ENCODE measurements around the gene CAMTA1.

CAMTA1 gene

DNA sequence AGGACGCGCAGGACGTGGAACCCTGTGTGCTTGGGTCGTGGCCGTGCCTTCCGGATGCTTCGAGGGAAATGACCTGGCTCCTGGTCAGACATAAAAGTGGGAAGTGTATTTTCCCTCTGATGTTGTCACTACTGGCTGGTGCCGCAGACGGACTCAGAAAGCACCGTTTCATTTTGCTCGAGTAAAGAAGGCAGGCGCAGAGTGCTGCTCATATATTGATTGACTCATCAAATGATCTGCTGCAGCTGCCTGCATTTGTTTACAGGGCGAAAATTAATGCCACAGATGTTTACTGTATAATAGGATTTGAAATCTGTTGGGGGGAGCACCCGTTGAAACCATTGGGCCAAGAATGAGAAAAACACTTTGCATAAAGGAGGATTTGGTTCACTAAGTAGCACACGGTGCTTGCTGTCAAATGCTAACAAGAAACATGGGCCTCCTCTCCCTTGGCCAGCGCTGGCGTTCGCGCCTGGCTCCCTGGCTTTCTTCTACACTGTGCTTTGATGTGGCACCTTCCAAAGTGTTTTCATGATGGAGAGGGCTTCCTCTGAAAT is 365.5 kb downstream of the CAMTA1 start:
- H3K27ac ChIP-seq (ENCODE audit: low read length), result no peak overlapping the region
- H4K20me1 ChIP-seq (ENCODE audit: insufficient read depth, low read length), result no peaks in the 10 kb centered on the region; the same call in 1 of the 2 replicates
- no peaks in the 10 kb centered on the region for H3K36me3 ChIP-seq (ENCODE audit: insufficient read depth, low read length)
- no peak overlapping the region for H3K4me3 ChIP-seq (ENCODE audit: low read depth in 1 of 2, low read length in 2 of 2)
- H3K9ac ChIP-seq (ENCODE audit: low read depth, low read length), result no peak overlapping the region
- no peaks in the 10 kb centered on the region for H3K4me1 ChIP-seq (ENCODE audit: insufficient read depth, low read length)
- no peaks in the 10 kb centered on the region for H3K79me2 ChIP-seq (ENCODE audit: insufficient read depth, low read length)
- H3K9me3 ChIP-seq (ENCODE audit: insufficient read depth, low read length, severe bottlenecking), result no peaks in the 10 kb centered on the region
- H3K27me3 ChIP-seq (ENCODE audit: insufficient read depth, low read length, poor library complexity), result peaks cover 9% of the 10 kb centered on the region
- no peak overlapping the region for H3K4me2 ChIP-seq (ENCODE audit: insufficient read depth, low read length)
- DNase-seq (no peak), ATAC-seq (ENCODE audit: insufficient read depth, low read depth) (no peak)
- no peak overlapping the region for H2AFZ ChIP-seq (ENCODE audit: low read depth, low read length)
- TF ChIP-seq EZH2 (IDR thresholded peaks at IDR 0.05; ENCODE audit: borderline replicate concordance, low read depth, low read length, severe bottlenecking), result no peak
- TF ChIP-seq, protein P1, sequence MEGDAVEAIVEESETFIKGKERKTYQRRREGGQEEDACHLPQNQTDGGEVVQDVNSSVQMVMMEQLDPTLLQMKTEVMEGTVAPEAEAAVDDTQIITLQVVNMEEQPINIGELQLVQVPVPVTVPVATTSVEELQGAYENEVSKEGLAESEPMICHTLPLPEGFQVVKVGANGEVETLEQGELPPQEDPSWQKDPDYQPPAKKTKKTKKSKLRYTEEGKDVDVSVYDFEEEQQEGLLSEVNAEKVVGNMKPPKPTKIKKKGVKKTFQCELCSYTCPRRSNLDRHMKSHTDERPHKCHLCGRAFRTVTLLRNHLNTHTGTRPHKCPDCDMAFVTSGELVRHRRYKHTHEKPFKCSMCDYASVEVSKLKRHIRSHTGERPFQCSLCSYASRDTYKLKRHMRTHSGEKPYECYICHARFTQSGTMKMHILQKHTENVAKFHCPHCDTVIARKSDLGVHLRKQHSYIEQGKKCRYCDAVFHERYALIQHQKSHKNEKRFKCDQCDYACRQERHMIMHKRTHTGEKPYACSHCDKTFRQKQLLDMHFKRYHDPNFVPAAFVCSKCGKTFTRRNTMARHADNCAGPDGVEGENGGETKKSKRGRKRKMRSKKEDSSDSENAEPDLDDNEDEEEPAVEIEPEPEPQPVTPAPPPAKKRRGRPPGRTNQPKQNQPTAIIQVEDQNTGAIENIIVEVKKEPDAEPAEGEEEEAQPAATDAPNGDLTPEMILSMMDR (IDR thresholded peaks at IDR 0.05; ENCODE audit: borderline replicate concordance, extremely low read depth, low read length, poor library complexity, severe bottlenecking), result no peak

DNA sequence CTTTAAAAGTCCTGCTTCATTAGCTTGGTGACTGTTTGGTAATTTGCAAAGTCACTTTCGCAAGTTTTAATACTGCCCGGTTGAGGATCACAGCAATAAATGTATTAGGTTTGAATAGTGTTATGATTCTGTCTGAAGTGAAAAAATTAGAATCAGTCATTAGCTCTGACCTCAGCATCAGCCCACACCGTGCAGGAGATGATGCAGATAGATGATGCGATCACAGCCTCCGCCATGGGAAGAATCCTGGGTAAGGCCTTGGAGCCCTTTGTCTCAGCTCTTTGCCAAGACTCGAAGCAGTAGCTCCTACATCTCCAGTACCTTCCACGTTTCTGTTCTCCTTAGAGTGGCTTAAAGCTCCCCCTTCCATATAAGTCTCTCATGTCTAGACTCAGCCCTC is 366.7 kb downstream of the CAMTA1 start:
- no peaks in the 10 kb centered on the region for H3K9me3 ChIP-seq (ENCODE audit: insufficient read depth, low read length, severe bottlenecking)
- no peak overlapping the region for H3K27ac ChIP-seq (ENCODE audit: low read length)
- no peak for DNase-seq
- no peak for ATAC-seq (ENCODE audit: insufficient read depth, low read depth)
- H4K20me1 ChIP-seq (ENCODE audit: insufficient read depth, low read length), result no peaks in the 10 kb centered on the region; the same call in 1 of the 2 replicates
- H3K27me3 ChIP-seq (ENCODE audit: insufficient read depth, low read length, poor library complexity), result peaks cover 9% of the 10 kb centered on the region
- no peaks in the 10 kb centered on the region for H3K36me3 ChIP-seq (ENCODE audit: insufficient read depth, low read length)
- no peak overlapping the region for H3K9ac ChIP-seq (ENCODE audit: low read depth, low read length)
- no peak overlapping the region for H2AFZ ChIP-seq (ENCODE audit: low read depth, low read length)
- H3K4me1 ChIP-seq (ENCODE audit: insufficient read depth, low read length), result no peaks in the 10 kb centered on the region
- H3K79me2 ChIP-seq (ENCODE audit: insufficient read depth, low read length), result no peaks in the 10 kb centered on the region
- no peak overlapping the region for H3K4me3 ChIP-seq (ENCODE audit: low read depth in 1 of 2, low read length in 2 of 2)
- no peak overlapping the region for H3K4me2 ChIP-seq (ENCODE audit: insufficient read depth, low read length)
- TF ChIP-seq, protein P1 (IDR thresholded peaks at IDR 0.05; ENCODE audit: borderline replicate concordance, extremely low read depth, low read length, poor library complexity, severe bottlenecking), result no peak
- TF ChIP-seq EZH2 (IDR thresholded peaks at IDR 0.05; ENCODE audit: borderline replicate concordance, low read depth, low read length, severe bottlenecking), result no peak

DNA sequence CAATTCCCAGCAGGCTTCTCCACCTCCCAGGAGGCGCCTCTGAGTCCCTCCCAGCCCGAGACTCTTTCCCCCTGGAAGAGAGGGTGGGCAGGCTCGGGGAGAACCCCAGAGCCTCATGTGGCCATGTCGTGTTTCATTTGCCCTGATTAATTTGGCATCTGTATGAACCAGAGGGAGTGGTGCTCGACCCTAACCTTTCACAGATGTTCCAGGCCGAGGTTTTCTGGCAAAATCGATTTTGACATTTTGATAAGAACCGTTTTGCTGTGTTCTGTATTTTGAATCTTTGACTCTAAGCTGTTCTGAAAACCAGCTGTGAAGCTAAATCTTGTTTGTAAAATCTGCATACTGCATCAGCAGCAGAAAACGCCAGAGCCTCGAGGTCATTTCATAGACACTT is 367.4 kb downstream of the CAMTA1 start:
- ATAC-seq (ENCODE audit: insufficient read depth, low read depth) (no peak), DNase-seq (no peak)
- Histone ChIP-seq H3K9me3 (ENCODE audit: insufficient read depth, low read length, severe bottlenecking) (no peaks in the 10 kb centered on the region), H3K9ac (ENCODE audit: low read depth, low read length) (no peak overlapping the region), H3K36me3 (ENCODE audit: insufficient read depth, low read length) (no peaks in the 10 kb centered on the region), H4K20me1 (ENCODE audit: insufficient read depth, low read length) (no peaks in the 10 kb centered on the region; the same call in 1 of the 2 replicates), H2AFZ (ENCODE audit: low read depth, low read length) (no peak overlapping the region), H3K27ac (ENCODE audit: low read length) (no peak overlapping the region), H3K4me1 (ENCODE audit: insufficient read depth, low read length) (no peaks in the 10 kb centered on the region), H3K27me3 (ENCODE audit: insufficient read depth, low read length, poor library complexity) (peaks cover 9% of the 10 kb centered on the region), H3K4me2 (ENCODE audit: insufficient read depth, low read length) (no peak overlapping the region), H3K79me2 (ENCODE audit: insufficient read depth, low read length) (no peaks in the 10 kb centered on the region), H3K4me3 (ENCODE audit: low read depth in 1 of 2, low read length in 2 of 2) (no peak overlapping the region)
- TF ChIP-seq, protein P1 (IDR thresholded peaks at IDR 0.05; ENCODE audit: borderline replicate concordance, extremely low read depth, low read length, poor library complexity, severe bottlenecking), result no peak
- TF ChIP-seq EZH2 (IDR thresholded peaks at IDR 0.05; ENCODE audit: borderline replicate concordance, low read depth, low read length, severe bottlenecking), result no peak

All from DND-41 (cell line).